Fibroblast of villous mesenchyme (primary cell): ENCODE measurements around the gene TAF5L. TPM values are rescaled to one million over a fixed set of nuclear protein-coding genes. Genes with fewer than 3 reads are reported as not detected.

ENCODE experiments used
- DNase-seq: peaks from one replicate; pipeline ENCODE4 v3.0.0-alpha.2; 2010; ENCODE audit warnings: low read depth
- H3K4me3 ChIP-seq: 2 replicates; pipeline ENCODE4 v1.5.1; 2011; ENCODE audit warnings: low read depth, mild to moderate bottlenecking, low read length
- total RNA-seq: library from RNA; depleted of rRNA; stranded (reverse); fragments of >200 nt; gene quantifications from 2 replicates; pipeline ENCODE4 v1.2.3, GENCODE V29; 2012
- TF ChIP-seq, protein P1 (sequence below): IDR thresholded peaks from 2 replicates; pipeline ENCODE4 v1.5.1; 2012; ENCODE audit warnings: low read depth, mild to moderate bottlenecking, low read length; ENCODE audit not compliant: insufficient read depth

The TAF5L gene
- total RNA-seq, 1 donor = 24.2 TPM

DNA sequence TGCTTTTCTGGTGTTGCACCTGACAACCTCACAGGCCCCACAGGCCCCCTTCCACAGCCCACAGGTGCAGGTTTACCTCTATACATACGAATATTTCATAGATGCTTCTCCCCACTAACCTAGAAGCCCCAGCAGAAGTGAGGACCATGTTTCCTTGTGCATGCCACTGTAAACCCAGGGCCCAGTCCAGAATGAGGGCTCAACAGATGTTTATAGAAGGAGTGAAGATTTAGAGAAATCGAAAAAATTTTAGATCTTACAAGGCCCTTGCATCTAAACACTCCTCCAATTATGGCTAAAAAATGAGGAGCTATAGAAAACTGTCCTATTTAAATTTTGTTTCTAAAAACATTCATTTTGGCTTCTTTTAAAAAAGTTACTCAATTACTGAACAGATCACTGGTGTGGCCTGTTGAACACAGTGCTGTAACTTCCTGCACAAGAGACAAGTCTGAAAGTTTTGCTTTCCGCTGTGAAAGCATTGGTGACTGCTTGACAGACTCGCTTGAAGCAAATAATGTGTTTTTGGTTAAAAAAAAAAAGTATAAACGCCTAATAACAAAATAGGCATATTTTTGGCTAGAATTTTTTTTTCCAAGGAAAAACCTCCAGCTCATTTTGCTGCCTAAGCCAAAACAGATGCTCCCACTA is 68.6 kb downstream of the TAF5L start:
- peak; percentile 48 for DNase-seq
- H3K4me3 ChIP-seq = peak overlapping the region; percentile 79
- TF ChIP-seq, protein P1, sequence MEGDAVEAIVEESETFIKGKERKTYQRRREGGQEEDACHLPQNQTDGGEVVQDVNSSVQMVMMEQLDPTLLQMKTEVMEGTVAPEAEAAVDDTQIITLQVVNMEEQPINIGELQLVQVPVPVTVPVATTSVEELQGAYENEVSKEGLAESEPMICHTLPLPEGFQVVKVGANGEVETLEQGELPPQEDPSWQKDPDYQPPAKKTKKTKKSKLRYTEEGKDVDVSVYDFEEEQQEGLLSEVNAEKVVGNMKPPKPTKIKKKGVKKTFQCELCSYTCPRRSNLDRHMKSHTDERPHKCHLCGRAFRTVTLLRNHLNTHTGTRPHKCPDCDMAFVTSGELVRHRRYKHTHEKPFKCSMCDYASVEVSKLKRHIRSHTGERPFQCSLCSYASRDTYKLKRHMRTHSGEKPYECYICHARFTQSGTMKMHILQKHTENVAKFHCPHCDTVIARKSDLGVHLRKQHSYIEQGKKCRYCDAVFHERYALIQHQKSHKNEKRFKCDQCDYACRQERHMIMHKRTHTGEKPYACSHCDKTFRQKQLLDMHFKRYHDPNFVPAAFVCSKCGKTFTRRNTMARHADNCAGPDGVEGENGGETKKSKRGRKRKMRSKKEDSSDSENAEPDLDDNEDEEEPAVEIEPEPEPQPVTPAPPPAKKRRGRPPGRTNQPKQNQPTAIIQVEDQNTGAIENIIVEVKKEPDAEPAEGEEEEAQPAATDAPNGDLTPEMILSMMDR = no peak

DNA sequence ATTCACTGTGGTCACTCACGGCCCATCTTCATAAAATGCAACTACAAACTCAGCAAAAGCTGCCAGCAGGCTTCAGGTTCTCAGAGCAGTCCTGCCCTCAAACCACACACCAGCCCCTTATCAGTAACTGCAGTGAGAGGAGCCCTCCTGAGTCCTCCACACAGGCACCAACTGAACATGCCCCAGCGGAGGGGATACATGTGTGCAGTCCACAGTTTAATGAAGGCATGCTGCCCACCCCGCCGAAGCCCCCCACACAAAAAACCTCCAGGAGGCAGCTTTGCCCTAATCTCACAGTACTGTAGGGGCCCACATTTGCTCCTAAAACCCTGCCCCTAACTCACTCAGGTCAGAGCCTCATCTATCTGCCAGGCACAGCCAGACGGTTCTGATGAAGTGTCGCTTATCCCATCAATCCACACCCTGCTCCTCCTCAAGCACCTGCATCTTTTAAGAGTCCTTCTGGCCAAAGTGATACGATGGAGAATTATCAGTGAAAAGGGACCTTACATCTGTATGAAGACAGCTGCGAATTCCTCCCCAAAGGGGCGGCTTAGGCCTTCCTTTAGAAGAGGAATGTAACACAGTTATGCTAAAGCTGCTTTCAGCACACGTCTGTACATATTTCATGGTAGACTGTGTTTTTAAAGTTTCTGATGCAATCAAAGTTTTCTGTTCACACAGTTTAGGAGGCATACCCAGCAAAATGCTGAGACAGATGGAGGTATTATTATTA is 70.9 kb downstream of the TAF5L start:
- peak; percentile 41 for DNase-seq

DNA sequence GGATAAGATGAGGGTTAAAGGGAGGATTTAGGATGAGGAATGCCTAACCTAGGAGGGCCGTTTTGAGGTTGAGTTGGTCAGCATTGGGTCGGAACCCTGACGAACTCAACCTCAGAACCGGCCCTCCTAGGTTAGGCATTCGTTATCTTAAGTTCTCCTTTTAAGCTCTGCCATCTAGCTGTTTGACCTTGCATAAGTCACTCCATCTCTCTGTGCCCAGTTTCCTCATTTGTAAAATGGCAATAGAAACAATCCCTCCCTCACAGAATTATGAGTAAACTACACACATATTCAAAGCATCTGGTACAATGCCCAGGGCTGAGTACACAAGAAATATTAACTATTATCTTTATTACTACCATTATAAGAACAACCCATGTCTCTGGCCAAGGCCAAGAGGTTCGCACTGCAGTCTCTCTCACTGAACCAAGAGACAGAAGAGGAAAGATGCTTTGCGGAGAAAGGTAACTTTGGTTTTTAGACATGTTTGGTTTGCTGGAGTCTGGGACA is 72.2 kb downstream of the TAF5L start:
- TF ChIP-seq, protein P1 = no peak
- no peak overlapping the region for H3K4me3 ChIP-seq
- DNase-seq = no peak

More for the DNA sequence above, 70.9 kb downstream of the TAF5L start:
- no peak overlapping the region for H3K4me3 ChIP-seq
- TF ChIP-seq, protein P1 = no peak

DNA sequence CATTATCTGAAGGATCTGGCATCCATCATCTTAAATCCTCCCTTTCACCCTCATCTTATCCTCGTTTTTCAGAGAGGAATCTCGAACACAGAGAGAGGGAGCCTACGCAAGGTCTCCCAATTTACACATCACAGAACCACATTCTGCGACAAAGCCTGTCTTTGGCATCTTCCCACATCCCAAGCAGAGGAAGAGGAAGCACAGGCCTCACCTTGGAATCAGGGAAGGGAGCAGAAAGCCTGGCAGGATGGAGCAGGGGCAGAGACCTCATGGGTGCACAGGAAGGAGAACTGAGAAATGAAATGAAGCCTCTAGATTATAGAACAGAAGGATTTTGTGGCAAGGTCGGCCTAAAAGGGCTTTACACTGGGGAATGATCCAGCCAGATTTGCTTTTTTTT is 73.2 kb downstream of the TAF5L start:
- DNase-seq = no peak
- TF ChIP-seq, protein P1 = no peak
- no peak overlapping the region for H3K4me3 ChIP-seq

DNA sequence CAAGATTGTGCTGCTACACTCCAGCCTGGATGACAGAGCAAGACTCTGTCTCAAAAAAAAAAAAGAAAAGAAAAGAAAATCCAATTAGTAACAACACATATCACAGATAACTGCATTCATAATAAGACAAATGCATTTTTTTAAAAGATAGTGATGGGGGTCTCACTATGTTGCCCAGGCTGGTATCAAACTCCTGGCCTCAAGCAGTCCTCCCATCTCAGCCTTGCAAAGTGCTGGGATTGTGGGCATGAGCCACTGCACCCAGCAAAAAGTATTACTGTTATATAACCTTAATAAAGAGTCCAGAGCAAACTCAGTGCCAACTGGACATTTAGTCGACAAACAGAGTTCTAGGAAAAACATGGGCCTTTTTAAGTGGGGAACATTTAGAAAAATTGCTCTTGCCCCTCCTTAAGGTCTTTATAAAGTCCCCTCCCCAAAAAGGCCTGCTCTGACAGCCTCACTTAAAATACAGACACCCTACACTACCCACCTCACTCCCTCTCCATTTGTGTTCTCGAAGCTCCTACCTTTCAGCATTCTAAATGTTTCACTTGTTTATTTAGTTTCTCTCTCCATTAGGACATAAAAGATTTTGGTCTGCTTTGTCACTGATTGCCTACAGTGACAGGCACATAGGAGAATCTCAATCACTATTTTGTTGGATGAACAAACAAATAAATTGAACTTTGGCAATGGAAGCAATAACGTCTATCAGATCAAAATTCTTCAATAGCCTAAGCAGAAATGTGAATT is 74.9 kb downstream of the TAF5L start:
- DNase-seq = no peak
- H3K4me3 ChIP-seq = no peak overlapping the region
- TF ChIP-seq, protein P1 = no peak

DNA sequence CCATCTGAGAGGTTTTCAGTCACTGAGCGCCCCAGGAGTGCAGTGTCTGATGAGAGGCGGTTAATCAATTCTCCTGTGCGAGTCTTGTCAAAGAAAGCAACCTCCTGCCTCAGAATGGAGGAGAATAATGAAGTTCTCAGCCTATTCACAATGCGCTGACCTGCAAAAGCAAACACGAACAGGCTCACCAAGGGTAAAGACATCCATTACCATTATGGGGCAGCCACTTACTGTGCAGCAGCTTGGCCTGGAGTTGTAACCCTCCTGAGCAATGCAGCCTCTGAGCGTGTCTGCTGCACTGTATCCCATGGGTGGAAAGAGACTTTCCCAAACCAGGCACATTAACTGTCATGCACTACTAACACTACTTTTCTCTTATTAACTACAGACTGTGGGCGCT is 78.4 kb downstream of the TAF5L start:
- H3K4me3 ChIP-seq = no peak overlapping the region
- no peak for DNase-seq
- TF ChIP-seq, protein P1 = no peak
